HEK293T (cell line): Measurements from ENCODE around the gene ZBTB21.

ENCODE experiments used
- CTCF ChIA-PET: fragments of 350-600 bp; formaldehyde crosslinking; extraction: SDS; loops from one replicate; lab custom pipeline; 2021; ENCODE audit warnings: antibody characterized with exemption, inconsistent platforms; lab: Yijun Ruan, JAX
- POLR2A ChIA-PET: fragments of 350-600 bp; formaldehyde crosslinking; extraction: SDS; loops from one replicate; lab custom pipeline; 2020; ENCODE audit warnings: antibody characterized with exemption, inconsistent platforms; lab: Yijun Ruan, JAX
- DNase-seq: peaks from one replicate; pipeline ENCODE4 v3.0.0; 2012; ENCODE audit warnings: mixed read lengths; ENCODE audit errors: extremely low spot score
- ARNT ChIP-seq: fragments of 450-650 bp; IDR thresholded peaks from 2 replicates; pipeline ENCODE4 v1.6.1; 2017; ENCODE audit warnings: mild to moderate bottlenecking
- BHLHE40 ChIP-seq: fragments of 450-650 bp; IDR thresholded peaks from 2 replicates; pipeline ENCODE4 v1.6.1; 2016; ENCODE audit warnings: mild to moderate bottlenecking, moderate library complexity, borderline replicate concordance
- CTBP1 ChIP-seq: fragments of 450-650 bp; IDR thresholded peaks from 2 replicates; pipeline ENCODE4 v1.6.1; 2016; ENCODE audit warnings: borderline replicate concordance
- ELF4 ChIP-seq: fragments of 450-650 bp; IDR thresholded peaks from 2 replicates; pipeline ENCODE4 v1.6.1; 2017; ENCODE audit warnings: antibody characterized with exemption
- FOXA1 ChIP-seq: fragments of 450-650 bp; IDR thresholded peaks from 2 replicates; pipeline ENCODE4 v1.6.1; 2016; ENCODE audit warnings: mild to moderate bottlenecking
- FOXK2 ChIP-seq: fragments of 450-650 bp; IDR thresholded peaks from 2 replicates; pipeline ENCODE4 v1.6.1; 2016; ENCODE audit warnings: mild to moderate bottlenecking
- FOXM1 ChIP-seq: fragments of 450-650 bp; IDR thresholded peaks from 2 replicates; pipeline ENCODE4 v1.6.1; 2017; ENCODE audit warnings: mild to moderate bottlenecking, borderline replicate concordance
- HDGF ChIP-seq: fragments of 450-650 bp; IDR thresholded peaks from 2 replicates; pipeline ENCODE4 v1.6.1; 2017; ENCODE audit warnings: antibody characterized with exemption, borderline replicate concordance
- L3MBTL2 ChIP-seq: fragments of 450-650 bp; conservative IDR thresholded peaks from 2 replicates; pipeline ENCODE4 v1.6.1; 2016; ENCODE audit warnings: mild to moderate bottlenecking
- LEF1 ChIP-seq: fragments of 450-650 bp; IDR thresholded peaks from 2 replicates; pipeline ENCODE4 v1.6.1; 2017; ENCODE audit warnings: mild to moderate bottlenecking, borderline replicate concordance
- NFRKB ChIP-seq: fragments of 450-650 bp; IDR thresholded peaks from 2 replicates; pipeline ENCODE4 v1.6.1; 2016; ENCODE audit warnings: mild to moderate bottlenecking, moderate library complexity
- SP1 ChIP-seq: fragments of 450-650 bp; IDR thresholded peaks from 2 replicates; pipeline ENCODE4 v1.6.1; 2017
- SUZ12 ChIP-seq: fragments of 450-650 bp; IDR thresholded peaks from 2 replicates; pipeline ENCODE4 v1.6.1; 2016; ENCODE audit warnings: mild to moderate bottlenecking
- TARDBP ChIP-seq: fragments of 450-650 bp; IDR thresholded peaks from 2 replicates; pipeline ENCODE4 v1.6.1; 2016
- ZNF384 ChIP-seq: fragments of 450-650 bp; IDR thresholded peaks from 2 replicates; pipeline ENCODE4 v1.6.1; 2016
- TF ChIP-seq, protein P1 (sequence below): fragments of 450-650 bp; IDR thresholded peaks from 2 replicates; pipeline ENCODE4 v1.6.1; 2016

Gene ZBTB21

DNA sequence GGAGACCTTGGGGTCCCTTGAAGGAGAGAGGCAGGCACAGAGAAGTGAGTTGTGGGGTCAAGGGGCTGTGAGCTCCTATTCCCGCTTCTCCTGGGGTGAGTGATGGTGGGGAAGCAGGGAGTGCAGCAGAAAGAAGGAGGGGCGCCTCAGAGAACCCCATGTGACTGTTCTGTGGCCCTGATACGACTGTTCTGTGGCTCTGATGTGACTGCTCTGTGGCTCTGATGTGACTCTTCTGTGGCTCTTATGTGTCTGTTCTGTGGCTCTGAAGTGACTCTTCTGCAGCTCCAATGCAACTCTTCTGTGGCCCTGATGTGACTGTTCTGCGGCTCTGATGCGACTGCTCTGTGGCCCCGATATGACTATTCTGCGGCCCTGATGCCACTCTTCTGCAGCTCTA, 31.1 kb upstream of the ZBTB21 start:
- POLR2A ChIA-PET = no interaction called here
- DNase-seq = no peak
- CTCF ChIA-PET = interaction anchor here (0.7 kb wide), 1 partner anchor 488 kb away, joined by 8 read pairs; no protein-coding TSS in a partner anchor

DNA sequence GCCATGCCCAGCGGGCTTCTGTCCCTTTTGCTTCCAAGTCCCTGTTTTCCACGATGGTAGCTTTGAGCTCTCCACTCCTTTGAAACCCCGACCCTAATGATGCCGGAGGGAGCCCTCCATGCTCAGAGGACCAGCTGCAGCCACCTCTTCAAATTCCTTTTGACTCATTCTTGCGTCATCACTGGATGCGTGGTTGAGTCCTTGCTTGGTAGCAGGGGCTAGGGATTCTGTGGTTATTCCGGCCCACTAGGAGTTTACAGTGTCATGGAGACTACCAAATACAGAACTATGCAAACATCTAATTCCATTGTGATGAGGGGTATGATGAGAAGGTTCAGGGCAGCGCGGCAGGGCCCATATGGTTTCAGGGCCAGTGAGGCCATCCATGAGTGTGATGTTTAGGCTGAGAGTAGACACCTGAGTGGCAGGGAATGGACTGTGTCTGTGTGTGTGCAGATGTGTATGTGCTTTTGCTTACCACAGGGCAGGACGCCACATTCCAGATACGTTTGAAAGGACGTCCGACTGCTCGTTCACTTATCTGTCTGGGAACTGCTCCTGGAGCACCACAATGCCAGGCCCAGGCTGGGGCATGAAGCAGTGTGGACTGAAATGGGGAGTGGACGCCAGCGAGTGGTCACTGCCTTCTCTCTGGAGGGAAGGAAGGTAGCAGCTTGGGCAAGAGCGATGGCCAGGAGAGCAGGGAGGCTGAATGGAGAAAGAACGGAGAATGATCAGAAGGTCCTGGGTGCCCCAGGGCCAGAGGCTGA, 30.4 kb upstream of the ZBTB21 start:
- no peak for DNase-seq
- TF ChIP-seq NFRKB = no peak
- no peak for TF ChIP-seq ARNT
- ChIA-PET CTCF (interaction anchor here (0.7 kb wide), 1 partner anchor 163 kb away, joined by 3 read pairs; no protein-coding TSS in a partner anchor), POLR2A (no interaction called here)

More for the DNA sequence above, 31.1 kb upstream of the ZBTB21 start:
- TF ChIP-seq BHLHE40 = no peak
- no peak for TF ChIP-seq FOXM1

DNA sequence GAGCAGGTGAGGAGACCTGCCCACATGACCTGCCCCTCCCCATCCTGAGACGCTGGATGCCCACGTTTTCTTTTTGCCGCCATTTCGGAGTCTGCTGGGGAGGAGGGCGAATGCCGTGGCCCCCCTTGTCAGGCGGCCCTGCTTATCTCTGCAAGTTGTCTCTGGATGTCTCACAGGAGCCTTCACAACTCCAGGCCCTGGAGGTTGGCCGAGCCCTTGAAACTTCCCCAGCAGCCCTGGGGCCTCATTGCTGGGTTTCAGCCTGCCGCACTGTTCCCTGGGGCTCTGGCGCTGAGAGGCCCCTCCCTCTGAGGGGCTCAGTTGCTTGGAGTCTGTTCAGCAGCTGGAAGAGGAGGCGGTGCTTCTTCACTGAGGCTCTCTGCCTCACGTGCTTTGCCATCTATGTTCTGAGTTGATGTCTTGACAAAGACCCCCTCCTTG, 29.8 kb upstream of the ZBTB21 start:
- ChIA-PET POLR2A (no interaction called here), CTCF (interaction anchor here (0.7 kb wide), 1 partner anchor 162 kb away, joined by 3 read pairs; no protein-coding TSS in a partner anchor)
- no peak for DNase-seq
- TF ChIP-seq LEF1 (no peak), ELF4 (no peak), SUZ12 (no peak), NFRKB (no peak), TARDBP (no peak), FOXK2 (no peak), BHLHE40 (no peak), FOXA1 (no peak), HDGF (no peak)
- TF ChIP-seq, protein P1, sequence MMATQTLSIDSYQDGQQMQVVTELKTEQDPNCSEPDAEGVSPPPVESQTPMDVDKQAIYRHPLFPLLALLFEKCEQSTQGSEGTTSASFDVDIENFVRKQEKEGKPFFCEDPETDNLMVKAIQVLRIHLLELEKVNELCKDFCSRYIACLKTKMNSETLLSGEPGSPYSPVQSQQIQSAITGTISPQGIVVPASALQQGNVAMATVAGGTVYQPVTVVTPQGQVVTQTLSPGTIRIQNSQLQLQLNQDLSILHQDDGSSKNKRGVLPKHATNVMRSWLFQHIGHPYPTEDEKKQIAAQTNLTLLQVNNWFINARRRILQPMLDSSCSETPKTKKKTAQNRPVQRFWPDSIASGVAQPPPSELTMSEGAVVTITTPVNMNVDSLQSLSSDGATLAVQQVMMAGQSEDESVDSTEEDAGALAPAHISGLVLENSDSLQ = no peak

DNA sequence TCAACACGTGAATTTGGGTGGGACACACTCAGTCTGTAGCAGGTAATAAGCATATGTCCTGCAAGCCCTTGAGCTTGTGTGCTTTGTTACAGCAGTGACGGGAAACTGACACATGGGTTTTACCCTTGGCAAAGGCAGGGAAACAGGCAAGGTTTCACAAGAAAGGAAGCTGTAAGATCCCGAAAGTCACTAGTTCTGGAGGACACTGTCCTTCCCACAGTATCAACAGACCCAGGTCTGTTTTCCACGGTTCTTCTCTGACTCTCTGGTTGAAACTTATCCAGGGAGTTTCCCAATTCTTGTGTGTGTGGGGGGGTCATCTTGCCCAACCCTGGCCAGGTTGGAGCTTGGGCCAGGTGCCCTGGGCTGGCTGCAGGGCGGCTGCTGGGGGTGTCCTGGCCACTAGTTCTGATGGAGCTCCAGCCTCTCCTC, 29.3 kb upstream of the ZBTB21 start:
- no peak for DNase-seq
- TF ChIP-seq LEF1 = no peak
- no peak for TF ChIP-seq ZNF384
- no peak for TF ChIP-seq FOXM1
- no peak for TF ChIP-seq SP1
- TF ChIP-seq TARDBP = no peak
- TF ChIP-seq, protein P1 = no peak
- no peak for TF ChIP-seq L3MBTL2
- TF ChIP-seq FOXK2 = no peak
- no peak for TF ChIP-seq NFRKB
- TF ChIP-seq ELF4 = no peak
- TF ChIP-seq BHLHE40 = no peak
- no peak for TF ChIP-seq FOXA1
- no peak for TF ChIP-seq CTBP1
- TF ChIP-seq SUZ12 = no peak
- TF ChIP-seq ARNT = no peak
- TF ChIP-seq HDGF = no peak
- CTCF ChIA-PET = no interaction called here
- POLR2A ChIA-PET = no interaction called here

DNA sequence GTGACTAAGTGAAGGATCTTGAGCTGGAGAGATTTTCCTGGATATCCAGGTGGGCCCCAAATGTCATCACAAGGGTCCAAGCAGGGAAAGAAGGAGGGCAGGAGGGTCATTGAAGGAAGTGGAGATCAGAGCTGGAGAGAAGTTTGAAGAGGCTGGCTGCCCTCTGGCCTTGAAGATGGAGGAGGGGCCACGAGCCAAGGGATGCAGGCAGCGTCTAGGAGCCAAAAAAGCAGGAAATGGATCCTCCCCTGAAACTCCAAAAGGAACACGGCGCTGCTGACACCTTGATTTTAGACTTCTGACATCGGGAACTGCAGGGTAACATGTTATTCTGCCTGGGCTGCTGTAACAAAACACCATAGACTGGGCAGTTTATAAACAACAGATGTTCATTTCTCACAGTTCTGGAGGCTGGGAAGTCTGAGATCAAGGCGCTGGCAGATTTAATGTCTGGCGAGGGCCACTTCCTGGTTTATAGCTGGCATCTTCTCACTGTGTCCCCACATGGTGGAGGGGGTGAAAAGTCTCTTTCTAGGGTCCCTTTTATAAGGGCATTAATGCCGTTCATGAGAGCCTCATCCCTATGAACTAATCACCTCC, 28.8 kb upstream of the ZBTB21 start:
- ChIA-PET POLR2A (no interaction called here), CTCF (interaction anchor here (0.6 kb wide), 1 partner anchor 13 kb away, joined by 3 read pairs; no protein-coding TSS in a partner anchor)
- DNase-seq = no peak

DNA sequence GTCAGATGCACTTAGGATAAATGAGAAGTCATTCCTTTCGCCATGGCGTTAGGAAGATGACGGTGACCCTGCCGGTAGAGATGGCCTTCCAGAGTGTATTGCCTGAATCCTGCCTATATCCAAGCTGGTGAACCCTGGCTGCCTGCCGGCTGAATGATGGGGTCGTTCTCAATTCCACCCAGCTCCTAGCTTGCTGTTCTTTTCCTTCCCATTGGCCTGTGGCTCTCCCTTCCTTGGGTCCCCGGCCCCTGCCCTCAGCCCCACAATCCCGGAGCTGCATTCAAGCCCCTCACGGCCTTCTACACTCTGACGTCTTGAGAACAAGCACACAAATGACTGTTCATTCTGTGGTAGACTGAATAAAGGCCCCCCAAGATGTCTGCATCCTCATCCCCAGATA, 28.2 kb upstream of the ZBTB21 start:
- ChIA-PET POLR2A (interaction anchor here (0.9 kb wide), 1 partner anchor 26 kb away, joined by 3 read pairs; no protein-coding TSS in a partner anchor), CTCF (interaction anchor here (0.6 to 0.8 kb wide), 2 partner anchors 13 to 54 kb away, joined by 3 to 4 read pairs; no protein-coding TSS in a partner anchor)
- no peak for DNase-seq
- no peak for TF ChIP-seq FOXK2
- TF ChIP-seq CTBP1 = no peak

More for the DNA sequence above, 28.8 kb upstream of the ZBTB21 start:
- TF ChIP-seq BHLHE40 = no peak
- no peak for TF ChIP-seq CTBP1
- TF ChIP-seq ARNT = no peak
- TF ChIP-seq FOXK2 = no peak
- no peak for TF ChIP-seq ELF4
- TF ChIP-seq SUZ12 = no peak
- no peak for TF ChIP-seq ZNF384
- no peak for TF ChIP-seq TARDBP
- no peak for TF ChIP-seq LEF1
- no peak for TF ChIP-seq HDGF
- TF ChIP-seq FOXM1 = no peak
- no peak for TF ChIP-seq SP1
- TF ChIP-seq NFRKB = no peak
- TF ChIP-seq L3MBTL2 = no peak
- TF ChIP-seq, protein P1 = no peak
- no peak for TF ChIP-seq FOXA1

DNA sequence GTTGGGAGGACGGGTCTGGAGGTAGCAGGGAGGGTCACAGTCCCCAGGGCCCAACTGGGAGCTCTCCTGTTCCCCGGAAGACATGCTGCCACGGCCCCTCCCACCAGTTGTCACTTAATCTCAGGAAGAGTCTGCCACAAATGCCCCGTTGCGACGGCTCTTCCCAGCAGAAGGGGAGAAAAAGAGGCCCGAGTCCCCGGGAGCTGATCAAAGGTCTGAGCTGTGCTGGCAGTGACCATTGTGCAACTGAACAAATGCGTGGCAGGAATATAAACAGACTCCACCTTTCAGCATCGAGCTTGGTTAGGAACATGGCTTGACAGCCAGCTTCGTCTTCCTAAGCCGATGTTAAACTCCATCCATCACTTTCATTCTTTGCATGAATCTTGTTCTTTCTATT, 27.8 kb upstream of the ZBTB21 start:
- POLR2A ChIA-PET = interaction anchor here (0.9 kb wide), 1 partner anchor 26 kb away, joined by 3 read pairs; no protein-coding TSS in a partner anchor
- TF ChIP-seq, protein P1 = no peak
- TF ChIP-seq CTBP1 = no peak
- TF ChIP-seq TARDBP = no peak
- TF ChIP-seq SUZ12 = no peak
- no peak for TF ChIP-seq NFRKB
- TF ChIP-seq ARNT = no peak
- no peak for TF ChIP-seq ZNF384
- no peak for TF ChIP-seq FOXK2
- no peak for TF ChIP-seq SP1
- no peak for TF ChIP-seq HDGF
- TF ChIP-seq ELF4 = no peak
- no peak for TF ChIP-seq L3MBTL2
- TF ChIP-seq FOXA1 = no peak
- no peak for TF ChIP-seq LEF1
- TF ChIP-seq FOXM1 = no peak
- no peak for TF ChIP-seq BHLHE40
- DNase-seq = no peak
- CTCF ChIA-PET = interaction anchor here (0.8 kb wide), 1 partner anchor 54 kb away, joined by 4 read pairs; no protein-coding TSS in a partner anchor
